Stomach smooth muscle (tissue), 2 donors: ENCODE data around the gene C19orf25.
"Not testable (repeated sequence)": the region's sequence is repeated elsewhere in the genome, so short reads cannot be mapped to it uniquely, and the experiment has no call there.

ENCODE experiments used
- H3K27ac ChIP-seq: one replicate; pipeline ENCODE4 v1.7.0; 2013; ENCODE audit warnings: mild to moderate bottlenecking, low read length, inconsistent platforms
- H3K27me3 ChIP-seq, 2 donors: one replicate each; pipeline ENCODE4 v1.7.0; 2013; ENCODE audit warnings: low read length in 2 of 2; ENCODE audit not compliant: insufficient read depth in 2 of 2, control insufficient read depth in 1 of 2
- H3K36me3 ChIP-seq, 2 donors: one replicate each; pipeline ENCODE4 v1.7.0; 2013; ENCODE audit warnings: low read length in 2 of 2; ENCODE audit not compliant: control insufficient read depth in 2 of 2, insufficient read depth in 2 of 2
- H3K4me1 ChIP-seq: one replicate; pipeline ENCODE4 v1.7.0; 2013; ENCODE audit warnings: low read length; ENCODE audit not compliant: control insufficient read depth, insufficient read depth
- H3K4me3 ChIP-seq, 2 donors: one replicate each; pipeline ENCODE4 v1.7.0; 2013; ENCODE audit warnings: low read length in 2 of 2
- H3K9ac ChIP-seq, 2 donors: one replicate each; pipeline ENCODE4 v1.7.0; 2013; ENCODE audit warnings: low read length in 2 of 2, mild to moderate bottlenecking in 1 of 2
- H3K9me3 ChIP-seq, 2 donors: one replicate each; pipeline ENCODE4 v1.7.0; 2013; ENCODE audit warnings: low read length in 2 of 2; ENCODE audit not compliant: control insufficient read depth in 2 of 2
- donor health status: healthy.
- donor health status: Pancreatic carcinoma.

C19orf25 gene

GRCh38 chr19:1522061-1522460, 43.0 kb upstream of the C19orf25 start:
- Histone ChIP-seq H3K9me3 (no peaks in the 10 kb centered on the region), H3K4me3 (no peak overlapping the region), H3K9ac (no peak overlapping the region), H3K27me3 (peaks cover 35% of the 10 kb centered on the region in 2 donors), H3K27ac (no peak overlapping the region), H3K36me3 (no peaks in the 10 kb centered on the region), H3K4me1 (peaks cover 9% of the 10 kb centered on the region)

GRCh38 chr19:1521636-1522035, 42.6 kb upstream of the C19orf25 start:
- peaks cover 31 to 34% of the 10 kb centered on the region in 2 donors for H3K27me3 ChIP-seq
- H3K4me3 ChIP-seq: no peak overlapping the region
- H3K9me3 ChIP-seq: no peaks in the 10 kb centered on the region
- H3K36me3 ChIP-seq: no peaks in the 10 kb centered on the region
- no peak overlapping the region for H3K9ac ChIP-seq
- H3K4me1 ChIP-seq: peaks cover 9% of the 10 kb centered on the region
- no peak overlapping the region for H3K27ac ChIP-seq

- H3K9me3 ChIP-seq: no peaks in the 10 kb centered on the region
- H3K27ac ChIP-seq: no peak overlapping the region
- peaks cover 9% of the 10 kb centered on the region for H3K4me1 ChIP-seq
- no peak overlapping the region for H3K9ac ChIP-seq
- no peaks in the 10 kb centered on the region for H3K36me3 ChIP-seq
- no peak overlapping the region for H3K4me3 ChIP-seq
- peaks cover 19 to 22% of the 10 kb centered on the region in 2 donors for H3K27me3 ChIP-seq
Measured at GRCh38 chr19:1520203-1520780, 41.3 kb upstream of the C19orf25 start.

- H3K27me3 ChIP-seq: peaks cover 15 to 21% of the 10 kb centered on the region in 2 donors
- not testable (repeated sequence) for H3K27ac ChIP-seq, H3K36me3 ChIP-seq, H3K4me1 ChIP-seq, H3K9me3 ChIP-seq, H3K9ac ChIP-seq, H3K4me3 ChIP-seq
Measured at GRCh38 chr19:1519802-1520201, 40.8 kb upstream of the C19orf25 start.

GRCh38 chr19:1518471-1518870, 39.5 kb upstream of the C19orf25 start:
- no peaks in the 10 kb centered on the region for H3K36me3 ChIP-seq
- H3K27me3 ChIP-seq: peaks cover 16 to 21% of the 10 kb centered on the region in 2 donors
- no peak overlapping the region for H3K4me3 ChIP-seq

GRCh38 chr19:1516395-1516753, 37.4 kb upstream of the C19orf25 start:
- Histone ChIP-seq H3K4me3 (no peak overlapping the region), H3K27ac (no peak overlapping the region), H3K36me3 (no peaks in the 10 kb centered on the region), H3K4me1 (peaks cover 8% of the 10 kb centered on the region), H3K9ac (no peak overlapping the region), H3K27me3 (peaks cover 22 to 28% of the 10 kb centered on the region in 2 donors), H3K9me3 (no peaks in the 10 kb centered on the region)

More at GRCh38 chr19:1518471-1518870, 39.5 kb upstream of the C19orf25 start:
- Histone ChIP-seq H3K9me3 (no peaks in the 10 kb centered on the region), H3K27ac (no peak overlapping the region), H3K9ac (no peak overlapping the region), H3K4me1 (peaks cover 5% of the 10 kb centered on the region)

GRCh38 chr19:1514986-1515721, 36.1 kb upstream of the C19orf25 start:
- Histone ChIP-seq H3K27me3 (peaks cover 23 to 40% of the 10 kb centered on the region in 2 donors), H3K36me3 (no peaks in the 10 kb centered on the region), H3K4me1 (peaks cover 8% of the 10 kb centered on the region), H3K4me3 (no peak overlapping the region), H3K9me3 (no peaks in the 10 kb centered on the region), H3K9ac (no peak overlapping the region), H3K27ac (no peak overlapping the region)

GRCh38 chr19:1514295-1514661, 35.3 kb upstream of the C19orf25 start:
- Histone ChIP-seq H3K27me3 (peaks cover 28 to 43% of the 10 kb centered on the region in 2 donors), H3K27ac (no peak overlapping the region)

GRCh38 chr19:1513499-1514294, 34.7 kb upstream of the C19orf25 start:
- H3K36me3 ChIP-seq: no peaks in the 10 kb centered on the region
- H3K9me3 ChIP-seq: peaks cover 0 to 1% of the 10 kb centered on the region in 2 donors
- H3K4me3 ChIP-seq: peak overlapping the region in 1 of 2 donors; percentile 59
- H3K27ac ChIP-seq: no peak overlapping the region
- peaks cover 8% of the 10 kb centered on the region for H3K4me1 ChIP-seq
- peaks cover 28 to 43% of the 10 kb centered on the region in 2 donors for H3K27me3 ChIP-seq
- no peak overlapping the region for H3K9ac ChIP-seq

More at GRCh38 chr19:1514295-1514661, 35.3 kb upstream of the C19orf25 start:
- no peaks in the 10 kb centered on the region for H3K9me3 ChIP-seq
- H3K4me1 ChIP-seq: peaks cover 8% of the 10 kb centered on the region
- no peak overlapping the region for H3K4me3 ChIP-seq
- no peaks in the 10 kb centered on the region for H3K36me3 ChIP-seq
- H3K9ac ChIP-seq: no peak overlapping the region

- H3K27me3 ChIP-seq: peaks cover 25 to 44% of the 10 kb centered on the region in 2 donors
- H3K4me3 ChIP-seq: peak within 1 kb of the TSS in 1 of 2 donors; percentile 59
- H3K4me1 ChIP-seq: peaks cover 7% of the 10 kb centered on the region
- no peak within 1 kb of the TSS for H3K27ac ChIP-seq
- no peaks in the 10 kb centered on the region for H3K36me3 ChIP-seq
- H3K9me3 ChIP-seq: peaks cover 0 to 5% of the 10 kb centered on the region in 2 donors
- H3K9ac ChIP-seq: no peak within 1 kb of the TSS
Measured at GRCh38 chr19:1512671-1513498, 33.9 kb upstream of the C19orf25 start, which contains the start of gene ADAMTSL5. ADAMTSL5 (minus strand) TSS chr19:1513019; CDS start chr19:1510943, 2,076 bp downstream.
